Activated T-cell treated with anti-CD3 and anti-CD28 coated beads for 48 hours (primary cell): Measurements from ENCODE around the gene STIM1.

Source experiments
- DNase-seq: peaks from one replicate; pipeline ENCODE4 v3.0.0-alpha.2; 2020; ENCODE audit warnings: low read depth

The STIM1 gene

DNA sequence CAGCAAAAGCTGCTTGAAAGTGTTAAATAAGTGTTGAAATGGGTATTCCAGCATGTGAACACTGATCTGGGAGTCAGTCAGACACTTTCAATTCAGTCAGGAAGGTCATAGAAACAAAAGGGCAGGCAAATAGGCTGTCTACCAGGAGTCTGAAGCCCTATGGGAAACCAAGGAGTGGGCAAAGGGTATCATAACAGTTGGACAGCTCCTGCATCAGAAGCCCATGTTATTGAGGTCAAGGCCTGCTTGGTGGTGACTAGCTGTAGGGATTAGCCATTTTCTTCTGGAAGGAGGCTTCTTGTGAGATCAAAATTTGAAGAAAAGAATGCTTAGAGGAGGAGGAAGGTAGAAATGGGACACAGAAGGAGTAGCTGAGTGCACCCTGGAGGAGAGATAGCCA, 97.3 kb downstream of the STIM1 start:
- DNase-seq: no peak

DNA sequence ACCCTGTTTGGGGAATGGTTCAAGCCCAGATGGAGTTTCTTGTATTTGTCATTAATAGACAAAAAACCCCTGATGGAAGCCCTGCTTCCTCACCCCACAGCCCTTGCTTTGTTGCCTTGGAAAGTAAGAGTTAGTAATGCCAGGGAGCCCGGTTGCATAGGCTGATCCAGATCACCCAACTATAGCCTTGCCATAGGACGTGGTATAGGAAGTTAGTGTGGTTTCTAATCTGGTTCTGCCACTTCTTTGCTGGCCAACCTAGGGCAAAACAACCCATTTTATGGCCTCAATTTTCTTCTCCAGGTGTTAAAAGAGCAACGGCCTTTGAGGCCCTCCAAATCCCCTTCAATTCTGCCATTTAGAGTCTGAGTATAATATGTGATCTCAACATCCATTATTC, 97.9 kb downstream of the STIM1 start:
- no peak for DNase-seq

DNA sequence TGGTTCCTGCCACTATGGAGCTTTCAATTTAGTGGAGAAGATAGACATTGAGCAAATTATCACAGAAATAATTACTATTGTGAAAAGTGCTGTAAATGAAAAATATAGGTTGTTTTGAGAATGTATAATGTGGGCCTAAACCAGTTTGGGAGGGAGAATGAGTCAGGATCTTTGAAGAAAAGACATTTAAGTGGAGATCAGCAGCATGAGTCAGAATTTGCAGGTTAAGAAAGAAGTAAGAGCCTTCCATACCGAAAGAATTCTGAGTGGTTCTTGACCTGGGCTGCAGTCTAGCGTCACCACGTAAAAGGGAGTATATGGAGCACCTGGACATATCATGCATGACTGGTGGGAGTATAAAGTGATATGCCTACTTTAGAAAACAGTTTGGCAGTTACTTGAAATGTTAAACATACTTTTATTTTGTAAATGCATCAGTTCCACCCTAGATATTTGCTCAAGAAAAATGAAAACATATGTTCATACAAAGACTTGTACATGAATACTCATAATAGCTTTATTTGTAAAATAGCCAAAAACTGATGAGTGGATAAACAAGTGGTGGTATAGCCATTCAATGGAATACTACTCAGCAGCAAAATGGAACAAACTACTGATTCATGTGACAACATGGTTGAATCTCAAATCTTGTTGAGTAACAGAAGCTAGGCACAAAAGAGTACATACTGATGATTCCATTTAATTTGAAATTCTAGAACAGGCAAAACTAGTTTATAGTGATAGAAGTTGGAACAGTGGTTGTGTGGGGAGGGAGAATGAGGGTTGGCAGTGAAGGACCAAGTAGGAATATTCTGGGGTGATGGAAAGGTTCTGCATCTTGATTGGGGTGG, 99.2 kb downstream of the STIM1 start:
- no peak for DNase-seq

DNA sequence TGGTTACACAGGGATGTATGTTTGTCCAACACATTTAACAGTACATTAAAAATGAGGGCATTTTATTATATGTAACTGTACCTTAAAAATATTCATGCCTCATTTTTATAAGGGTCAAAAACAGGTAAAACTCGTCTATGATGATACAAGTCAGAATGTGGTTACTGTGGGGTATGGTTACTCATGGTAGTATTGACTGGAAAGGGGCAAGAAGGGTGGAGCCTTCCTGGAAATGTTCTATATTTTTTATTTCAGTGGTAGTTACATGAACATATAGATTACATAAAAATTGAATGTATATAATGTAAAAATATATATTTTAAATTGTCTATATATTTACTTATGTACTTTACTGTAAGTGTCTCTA, 99.8 kb downstream of the STIM1 start:
- DNase-seq: no peak

DNA sequence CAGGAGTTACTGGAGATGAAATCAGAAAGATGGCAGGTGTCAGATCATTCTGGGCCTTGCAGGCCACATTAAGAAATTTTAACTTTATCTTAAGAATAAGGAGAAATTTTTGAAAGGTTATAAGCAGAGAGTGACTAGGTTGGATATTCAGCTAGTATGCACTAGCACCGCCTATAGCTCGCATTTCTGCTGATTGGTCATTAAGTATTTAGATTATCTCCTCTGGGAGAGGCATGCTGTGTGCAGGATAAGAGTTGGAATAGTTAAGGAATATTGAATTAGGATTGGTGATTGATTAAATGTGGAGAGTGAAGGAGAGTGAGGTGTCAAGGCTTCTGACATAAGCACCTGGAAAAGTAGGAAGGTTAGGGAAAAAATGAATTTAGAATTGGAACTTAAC, 100.6 kb downstream of the STIM1 start:
- DNase-seq: no peak

DNA sequence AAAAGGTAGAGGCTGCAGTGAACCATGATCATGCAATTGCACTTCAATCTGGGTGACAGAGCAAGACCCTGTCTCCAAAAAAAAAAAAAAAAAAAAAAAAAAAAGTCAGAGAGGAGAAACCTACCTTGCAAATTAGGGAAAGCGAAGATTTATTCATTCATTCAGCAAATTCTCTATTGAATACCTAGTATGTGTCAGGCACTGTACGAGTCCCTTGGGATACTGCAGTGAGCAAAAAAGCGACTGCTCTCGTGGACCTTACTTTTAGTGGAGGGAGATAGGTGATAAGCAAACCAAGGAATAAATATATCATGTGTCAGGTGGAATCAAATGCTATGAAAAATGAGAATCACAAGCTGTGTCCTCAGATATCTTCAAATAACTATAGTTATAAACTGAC, 101.3 kb downstream of the STIM1 start:
- no peak for DNase-seq

DNA sequence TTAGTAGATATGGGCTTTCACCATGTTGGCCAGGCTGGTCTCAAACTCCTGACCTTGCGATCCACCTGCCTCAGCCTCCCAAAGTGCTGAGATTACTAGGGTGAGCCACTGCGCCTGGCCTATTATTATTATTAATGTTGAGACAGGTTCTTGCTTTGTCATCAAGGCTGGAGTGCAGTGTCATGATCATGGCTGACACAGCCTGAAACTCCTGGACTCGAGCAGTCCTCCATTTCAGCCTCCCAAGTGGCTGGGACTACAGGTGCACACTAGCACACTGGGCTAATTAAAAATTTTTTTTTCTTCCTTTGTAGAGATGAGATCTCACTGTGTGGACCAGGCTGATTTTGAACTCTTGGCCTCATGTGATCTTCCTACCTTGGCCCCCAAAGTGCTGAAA, 102.0 kb downstream of the STIM1 start:
- DNase-seq: no peak

DNA sequence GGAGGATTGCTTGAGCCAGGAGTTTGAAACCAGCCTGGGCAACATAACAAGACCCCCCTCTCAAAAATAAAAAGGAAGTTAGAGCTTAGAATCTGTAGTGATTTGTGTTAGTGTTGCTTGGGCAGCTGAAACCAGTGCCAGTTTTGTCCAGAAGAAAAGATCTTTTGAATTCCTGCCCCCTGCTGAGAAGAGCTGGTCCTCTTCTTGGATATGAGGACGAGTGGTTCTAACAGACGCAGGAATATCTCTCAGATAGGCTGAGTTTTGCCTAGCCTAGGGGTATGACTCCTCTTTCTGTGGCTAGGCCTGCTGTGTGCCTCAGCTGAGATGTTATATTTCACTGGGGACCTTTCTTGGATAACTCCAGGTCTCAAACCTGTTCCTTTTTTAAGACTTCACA, 102.8 kb downstream of the STIM1 start:
- no peak for DNase-seq

DNA sequence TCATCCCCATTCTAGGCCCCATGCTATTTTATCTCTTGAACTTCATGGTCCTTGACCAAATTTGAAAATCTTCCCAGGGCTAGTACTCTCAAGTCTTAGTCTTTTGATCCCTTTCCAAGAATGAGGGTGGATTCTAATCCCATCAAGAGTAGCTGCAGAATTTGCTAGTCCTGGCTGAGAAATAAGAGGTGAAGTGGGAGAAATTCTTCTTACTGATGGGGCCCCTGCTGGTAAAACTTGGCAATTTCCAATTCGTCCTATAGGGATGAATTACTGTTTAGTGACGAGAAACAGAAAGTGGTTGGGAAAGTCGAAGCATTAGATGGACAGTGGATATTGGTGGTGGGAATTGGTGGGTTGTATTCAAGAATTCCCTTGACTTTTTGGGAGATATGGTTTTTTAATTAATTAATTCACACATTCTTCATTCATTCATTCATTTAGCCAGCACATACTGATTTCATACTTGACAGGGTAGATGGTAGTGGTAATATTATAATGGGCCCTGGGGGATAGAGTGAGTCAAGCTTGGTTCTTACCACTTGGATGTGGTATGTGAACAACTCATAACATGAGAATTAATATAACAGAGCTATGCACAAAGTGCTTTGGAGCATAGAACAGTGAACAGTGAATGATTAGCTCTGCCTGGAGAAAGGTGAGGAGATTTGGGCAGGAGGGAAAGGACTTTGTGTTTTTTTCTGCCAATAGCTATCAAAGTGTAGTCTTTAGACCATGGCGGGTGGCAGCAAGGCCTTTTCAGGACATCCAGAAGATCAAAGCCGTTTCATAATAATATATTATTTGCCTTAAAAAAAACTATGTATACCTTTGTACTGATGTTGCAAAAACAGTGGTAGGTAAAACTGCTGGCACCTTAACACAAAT, 103.8 kb downstream of the STIM1 start:
- no peak for DNase-seq

DNA sequence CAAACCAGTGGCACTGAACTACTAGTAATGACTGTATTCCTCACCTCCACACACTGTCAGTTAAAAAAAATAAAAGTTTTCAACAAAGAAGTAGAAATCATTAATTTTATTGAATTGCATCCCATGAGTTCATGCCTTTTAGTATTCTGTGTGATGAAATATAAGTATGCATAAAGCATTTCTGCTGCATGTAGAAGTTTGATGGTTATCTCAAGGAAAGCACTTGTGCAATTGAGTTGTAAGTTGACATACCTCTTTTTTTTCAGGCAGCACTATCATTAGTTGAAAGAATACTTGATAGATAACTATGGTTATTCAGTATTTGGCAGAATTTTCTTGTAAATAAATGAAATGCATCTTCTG, 104.4 kb downstream of the STIM1 start:
- DNase-seq: no peak

DNA sequence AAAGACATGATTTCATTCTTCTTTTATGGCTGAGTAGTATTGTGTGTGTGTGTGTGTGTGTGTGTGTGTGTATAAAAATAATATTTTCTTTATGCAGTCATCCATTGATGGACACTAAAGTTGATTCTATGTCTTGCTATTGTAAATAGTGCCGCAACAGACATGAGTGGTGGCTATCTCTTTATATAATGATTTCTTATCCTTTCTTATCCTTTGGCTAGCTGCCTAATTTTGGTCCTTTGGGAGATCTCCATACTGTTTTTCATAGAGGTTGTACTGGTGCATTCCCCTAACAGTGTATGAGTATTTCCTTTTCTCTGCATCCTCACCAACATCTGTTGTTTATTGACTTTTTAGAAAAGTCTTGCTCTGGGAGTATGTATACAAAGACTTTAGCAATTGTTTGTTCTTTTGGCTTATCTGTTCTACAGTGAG, 107.0 kb downstream of the STIM1 start:
- DNase-seq: no peak

DNA sequence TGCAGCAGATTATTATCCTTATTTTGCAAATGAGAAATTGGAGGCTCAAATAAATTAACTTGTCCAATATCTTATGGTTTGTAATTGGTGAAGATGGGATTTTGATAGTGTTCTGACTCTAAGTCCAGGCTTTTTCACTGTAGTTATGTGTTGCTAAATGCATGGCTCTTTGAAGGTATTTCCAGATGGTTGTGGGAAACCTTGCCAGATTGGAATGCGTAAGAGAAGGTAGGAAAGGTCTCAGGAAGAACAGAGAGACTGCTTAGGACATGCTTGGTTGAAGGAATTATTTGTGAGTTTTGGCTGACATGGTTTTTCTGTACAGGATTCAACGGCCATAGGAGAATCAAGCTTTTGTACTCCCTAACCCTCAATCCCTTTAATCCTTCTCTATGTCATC, 108.6 kb downstream of the STIM1 start:
- DNase-seq: no peak

DNA sequence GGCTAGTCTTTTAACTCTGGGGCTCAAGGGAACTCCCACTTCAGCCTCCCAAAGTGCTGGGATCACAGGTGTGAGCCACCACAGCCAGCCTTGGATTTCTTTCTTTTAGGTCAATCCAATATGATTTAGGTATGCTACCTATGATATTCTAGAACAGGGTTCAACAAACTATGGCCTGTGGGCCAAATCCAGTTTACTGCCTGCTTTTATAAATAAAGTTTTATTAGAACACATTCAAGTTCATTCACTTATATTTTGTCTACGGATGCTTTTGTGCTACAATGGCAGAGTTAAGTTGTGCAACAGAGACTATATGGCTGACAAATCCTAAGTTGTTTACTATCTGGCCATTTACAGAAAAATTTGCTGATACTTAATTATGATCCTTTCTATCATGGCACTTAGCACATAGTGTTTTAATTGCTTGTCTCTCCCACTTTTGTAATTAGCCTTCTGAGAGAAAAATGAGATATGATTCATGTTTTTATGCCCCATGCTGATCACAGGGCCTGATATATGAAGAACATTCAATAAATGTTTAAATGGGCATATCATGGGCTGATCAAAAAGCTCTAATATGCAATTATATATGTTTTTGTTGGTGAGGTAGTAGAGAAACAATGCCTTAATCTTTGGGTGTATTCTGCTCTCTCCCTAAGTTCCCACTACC, 109.6 kb downstream of the STIM1 start:
- no peak for DNase-seq

DNA sequence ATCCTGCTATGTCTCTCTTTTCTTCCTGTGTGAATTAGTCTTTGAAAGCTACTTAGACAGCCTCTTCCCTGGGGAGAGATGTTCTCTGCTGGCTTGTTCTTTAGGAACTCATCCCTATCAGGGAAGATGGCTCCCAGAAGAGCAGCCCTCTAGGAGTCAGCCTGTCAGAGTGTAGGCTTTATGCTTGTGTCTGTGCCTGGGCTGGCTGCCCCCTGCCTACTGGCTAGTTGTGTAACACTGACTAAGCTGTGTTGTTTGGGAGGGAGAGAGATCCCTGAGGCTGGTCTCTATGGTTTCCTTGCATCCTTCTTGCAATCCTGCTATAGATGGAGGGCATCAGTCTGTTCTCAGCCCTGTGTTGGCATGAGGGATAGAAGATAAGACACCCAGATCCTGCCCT, 112.2 kb downstream of the STIM1 start:
- DNase-seq: no peak

DNA sequence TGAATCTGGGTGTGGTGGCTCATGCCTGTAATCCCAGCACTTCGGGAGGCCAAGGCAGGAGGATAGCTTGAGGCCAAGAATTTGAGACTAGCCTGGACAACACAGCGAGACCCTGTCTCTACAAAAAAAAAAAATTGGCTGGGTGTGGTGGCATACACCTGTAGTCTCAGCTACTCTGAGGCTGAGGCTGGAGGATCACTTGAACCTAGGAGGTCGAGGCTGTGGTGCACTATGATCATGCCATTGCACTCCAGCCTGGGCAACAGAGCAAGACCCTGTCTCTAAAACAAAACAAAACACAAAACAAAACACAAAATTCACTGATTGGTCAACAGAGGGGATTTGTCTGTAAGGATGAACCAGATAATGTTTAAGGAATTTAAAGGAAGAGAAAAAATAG, 113.7 kb downstream of the STIM1 start:
- DNase-seq: no peak

DNA sequence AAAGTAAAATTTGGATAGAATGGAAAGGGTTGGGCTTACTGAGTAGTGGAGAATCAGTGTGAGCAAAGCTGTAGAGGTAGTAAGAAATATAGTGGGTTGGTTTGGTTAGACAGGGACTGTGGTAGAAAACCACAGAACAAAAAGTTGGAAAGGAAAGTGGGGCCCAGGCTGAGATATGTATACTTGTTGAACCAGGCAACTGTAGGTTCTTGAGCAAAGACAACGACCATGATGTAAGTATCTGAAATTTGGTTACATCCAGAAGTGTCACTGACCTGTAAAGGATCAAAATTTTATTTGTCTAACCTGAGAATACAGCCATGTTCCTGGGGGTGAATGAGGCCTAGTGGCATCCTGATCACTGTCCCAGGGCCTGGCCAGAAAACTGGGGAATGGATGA, 114.1 kb downstream of the STIM1 start:
- DNase-seq: no peak

DNA sequence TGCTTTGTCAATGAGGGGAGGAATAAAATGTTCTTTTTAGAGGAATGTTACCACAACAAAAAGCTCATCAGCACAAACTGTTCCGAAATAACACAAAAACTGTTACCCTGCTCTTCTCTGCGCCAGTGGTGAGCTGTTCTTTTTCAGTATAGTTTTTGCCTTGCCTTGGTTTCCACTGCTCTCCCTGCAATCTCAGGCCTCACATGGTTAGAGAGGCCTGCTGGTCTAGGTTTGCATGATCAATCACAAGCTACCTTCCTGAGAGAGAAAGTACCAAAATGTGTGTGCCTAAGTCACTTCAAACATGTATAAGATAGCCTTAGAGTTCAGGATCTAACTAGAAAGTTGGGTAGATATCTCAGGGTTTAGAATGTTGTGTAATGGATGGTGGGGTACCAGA, 114.6 kb downstream of the STIM1 start:
- no peak for DNase-seq

DNA sequence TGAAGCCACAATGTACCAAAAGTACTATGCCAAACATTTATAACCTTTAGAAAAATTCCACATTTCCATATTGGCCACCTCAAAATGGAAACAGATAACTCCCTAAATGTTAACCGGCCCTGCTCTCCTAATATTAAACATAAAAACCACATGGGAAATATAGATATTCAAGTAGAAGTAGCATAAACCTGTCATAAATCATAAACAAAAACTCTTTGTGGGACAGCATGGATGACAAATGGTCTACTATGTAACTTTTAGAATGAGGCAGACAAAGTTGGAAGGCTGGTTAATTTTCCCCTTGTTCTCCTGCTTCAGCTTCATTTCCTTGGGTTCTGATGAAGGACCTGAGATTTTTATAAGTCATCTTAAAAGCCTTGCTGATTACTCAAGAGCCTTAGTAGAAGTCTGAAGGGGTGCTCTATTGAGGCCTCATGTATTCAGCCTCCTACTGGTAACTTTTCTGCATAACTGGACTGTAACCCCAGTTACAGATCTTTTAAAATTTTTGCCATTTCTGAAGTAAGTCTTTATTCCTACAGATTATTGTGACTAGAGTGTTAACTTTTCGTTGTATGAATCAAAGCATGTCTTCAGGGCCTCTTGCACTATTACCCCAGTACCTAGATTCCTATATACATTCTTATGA, 116.4 kb downstream of the STIM1 start:
- DNase-seq: no peak

DNA sequence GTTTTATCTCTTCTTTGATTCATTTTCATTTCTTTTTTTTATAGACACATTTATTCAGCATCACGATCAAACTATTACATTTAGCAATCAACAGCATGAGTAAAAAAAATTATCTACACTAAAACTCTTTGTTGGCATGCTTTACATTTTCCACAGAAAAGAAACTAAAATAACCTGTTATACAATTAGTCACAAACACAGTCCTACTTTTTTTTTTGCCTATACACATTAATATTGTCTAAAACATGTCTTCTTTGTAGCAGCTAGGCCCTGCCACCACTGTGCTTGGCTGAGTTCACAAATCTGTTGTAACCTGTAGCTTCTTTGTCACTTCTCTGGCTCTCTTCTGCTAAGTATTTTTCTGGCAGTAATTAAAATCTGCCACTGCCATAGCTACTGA, 117.0 kb downstream of the STIM1 start:
- DNase-seq: no peak

DNA sequence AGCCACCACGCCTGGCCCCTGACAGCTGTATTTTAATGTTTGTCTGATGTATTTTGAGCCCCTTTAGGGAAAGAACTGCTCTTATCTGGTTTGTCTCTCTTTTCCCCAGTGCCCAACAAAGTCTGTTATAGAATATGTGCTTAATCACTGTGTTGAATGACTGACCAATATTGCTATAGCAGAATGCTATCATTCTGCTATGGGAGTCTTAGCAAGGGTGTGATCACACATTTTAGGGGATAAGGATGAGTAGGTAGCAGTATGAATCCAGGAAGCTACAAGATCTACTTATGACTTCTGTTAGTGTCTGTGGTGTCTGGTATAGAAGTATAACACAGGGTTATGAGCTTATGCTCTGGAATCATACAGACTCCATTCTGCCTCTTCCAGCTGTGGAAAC, 121.6 kb downstream of the STIM1 start:
- no peak for DNase-seq

DNA sequence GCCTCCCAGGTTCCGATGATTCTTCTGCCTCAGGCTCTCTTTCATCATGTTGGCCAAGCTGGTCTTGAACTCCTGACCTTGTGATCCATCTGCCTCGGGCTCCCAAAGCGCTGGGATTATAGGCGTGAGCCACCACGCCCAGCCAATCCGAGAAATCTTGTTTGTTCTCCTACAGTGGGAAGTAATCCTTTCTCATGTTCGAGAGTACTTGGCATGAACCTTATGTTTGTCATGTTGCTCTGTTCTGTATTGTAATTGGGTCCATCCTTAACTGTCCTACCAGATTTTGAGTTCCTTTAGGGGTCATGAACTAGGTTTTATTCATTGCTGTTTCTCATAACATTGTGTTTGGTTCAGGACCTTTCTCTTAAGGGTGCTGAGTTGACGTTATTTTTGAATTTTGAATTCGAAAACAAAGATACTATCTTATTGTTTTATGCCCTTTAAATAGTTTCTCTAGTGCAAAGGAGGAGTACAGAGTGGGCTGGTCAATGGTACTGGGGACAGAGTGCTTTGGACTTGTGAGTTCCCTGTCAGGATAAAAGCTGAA, 125.7 kb downstream of the STIM1 start:
- DNase-seq: no peak

DNA sequence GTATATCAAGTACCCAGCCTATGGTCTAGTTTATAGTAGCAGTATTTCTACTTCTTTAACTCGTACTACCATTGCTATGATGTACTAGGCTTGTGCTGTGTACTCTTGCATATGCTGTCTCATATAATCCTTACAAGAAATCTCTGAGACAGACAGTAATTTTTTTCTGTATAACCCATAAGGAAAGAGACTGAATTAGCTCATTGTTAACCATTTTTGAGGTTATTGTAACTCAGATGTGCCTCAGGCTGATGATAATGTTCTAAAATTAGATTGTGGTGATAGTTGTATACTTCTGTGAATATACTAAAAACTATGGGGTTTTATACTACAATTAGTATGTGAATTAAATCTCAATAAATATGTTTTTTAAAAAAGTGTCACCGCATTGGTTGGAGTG, 127.0 kb downstream of the STIM1 start:
- DNase-seq: no peak
